ENCODE data around the gene TOX2.

TOX2 gene

DNA sequence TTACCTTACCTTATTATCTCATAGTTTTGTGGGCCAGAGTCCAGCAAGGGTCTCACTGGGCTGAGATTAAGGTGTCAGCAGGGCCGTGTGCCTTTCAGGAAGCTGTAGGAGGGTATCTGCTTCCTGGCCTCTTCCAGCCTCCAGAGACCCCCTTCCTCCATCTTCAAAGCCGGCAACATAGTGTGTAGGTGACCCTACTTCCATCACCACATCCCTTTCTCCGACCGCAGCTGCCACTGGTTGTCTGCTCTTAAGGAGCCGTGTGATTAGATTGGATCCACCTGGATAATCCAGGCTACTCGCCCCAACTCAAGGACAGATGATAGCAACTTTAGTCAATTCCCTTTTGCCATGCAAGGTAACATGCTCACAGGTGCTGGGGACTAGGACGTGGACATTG is 181.2 kb downstream of the TOX2 start:
- DNase-seq (ENCODE audit: low read depth in 4 of 4, low spot score in 1 of 4) = no peak

DNA sequence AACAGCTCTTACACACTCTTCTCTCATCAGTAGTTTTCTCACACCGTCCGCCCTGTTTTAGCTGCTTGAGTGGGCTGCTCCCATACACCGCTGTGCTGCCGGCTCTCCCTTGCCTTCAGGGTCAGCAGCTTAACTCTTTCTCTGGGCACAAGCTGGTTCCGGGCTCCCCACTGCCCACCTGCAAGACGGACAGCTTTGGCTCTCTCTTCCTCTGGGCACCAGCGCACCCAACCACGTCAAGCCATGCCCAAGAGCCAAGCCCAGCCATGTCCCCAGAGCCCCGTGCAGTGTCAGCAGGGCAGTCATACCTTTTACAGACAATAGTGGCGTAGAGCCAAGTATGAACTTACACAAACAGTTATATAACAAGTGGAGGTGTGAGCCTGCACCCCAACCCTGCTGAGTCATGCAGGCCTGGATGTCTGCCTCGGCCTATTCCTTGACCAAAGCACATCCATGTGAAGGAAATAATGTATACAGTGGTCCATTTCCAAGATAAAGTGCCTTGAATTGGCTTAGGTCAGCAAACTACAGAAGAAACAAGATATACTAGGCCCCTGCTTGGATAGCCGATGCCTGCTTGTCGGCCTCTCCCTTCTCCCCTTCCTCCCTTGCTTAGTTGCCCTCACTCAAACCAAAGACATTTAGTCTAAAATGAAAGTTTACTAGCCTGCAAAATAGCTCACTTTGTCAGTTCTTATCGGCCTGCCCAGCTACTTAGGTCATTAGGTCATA is 183.0 kb downstream of the TOX2 start:
- no peak for DNase-seq (ENCODE audit: low read depth in 4 of 4, low spot score in 1 of 4)

DNA sequence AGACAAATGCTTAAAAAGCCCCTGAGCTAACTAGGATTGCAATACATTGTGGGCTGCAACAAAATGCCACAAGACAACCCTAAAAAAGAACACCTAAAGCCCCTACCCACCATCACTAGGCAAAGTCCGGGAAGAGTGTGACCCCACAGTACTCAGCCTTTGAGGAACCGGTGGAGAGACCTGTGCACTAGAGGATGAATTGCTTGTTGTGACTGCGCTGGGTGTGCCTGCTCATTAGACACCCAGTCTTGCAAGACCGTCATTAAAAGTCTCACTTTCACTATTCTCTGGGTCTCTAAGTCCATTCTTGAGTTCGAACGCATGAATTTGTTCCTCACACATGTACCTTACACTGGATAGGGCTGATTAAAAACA is 183.6 kb downstream of the TOX2 start:
- DNase-seq (ENCODE audit: low read depth in 4 of 4, low spot score in 1 of 4) = no peak

GRCh38 chr20:44098657-44099056 is 184.0 kb downstream of the TOX2 start:
- no peak for DNase-seq (ENCODE audit: low read depth in 4 of 4, low spot score in 1 of 4)

- no peak for DNase-seq (ENCODE audit: low read depth in 4 of 4, low spot score in 1 of 4)
Measured at GRCh38 chr20:44099832-44100231, 185.2 kb downstream of the TOX2 start.

GRCh38 chr20:44102582-44102981 is 187.9 kb downstream of the TOX2 start:
- DNase-seq (ENCODE audit: low read depth in 4 of 4, low spot score in 1 of 4) = no peak

DNA sequence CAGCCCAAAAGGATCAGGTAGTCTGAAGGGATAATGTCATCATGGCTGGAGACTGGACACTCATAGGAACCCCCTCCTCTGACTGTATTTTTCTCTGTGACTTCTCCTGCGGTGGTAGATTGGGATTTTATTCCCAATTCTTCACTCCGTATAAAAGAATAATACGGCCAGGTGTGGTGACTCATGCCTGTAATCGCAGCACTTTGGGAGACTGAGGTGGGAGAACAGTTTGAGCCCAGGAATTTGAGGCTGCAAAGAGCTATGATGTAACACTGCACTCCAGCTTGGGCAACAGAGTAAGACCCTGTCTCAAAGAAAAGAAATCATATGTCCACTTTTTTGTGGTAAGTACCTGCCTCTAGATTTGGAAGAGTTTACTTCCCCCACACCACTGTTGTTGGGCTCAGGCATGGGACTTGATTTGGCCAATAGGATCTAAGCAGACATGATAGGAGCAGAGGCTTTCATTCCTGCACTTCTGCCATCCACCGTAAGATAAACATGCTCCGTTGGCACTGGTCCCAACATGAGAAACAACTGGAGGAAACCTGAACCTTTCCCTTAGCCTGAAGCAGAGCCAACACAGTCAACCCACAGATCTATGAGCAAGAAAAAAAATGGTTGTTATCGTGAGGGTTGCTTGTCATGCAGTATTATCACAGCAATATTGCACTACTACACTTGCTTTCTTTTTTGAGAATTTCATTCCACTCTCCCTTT is 190.3 kb downstream of the TOX2 start:
- no peak for DNase-seq (ENCODE audit: low read depth in 4 of 4, low spot score in 1 of 4)

GRCh38 chr20:44106615-44107014 is 192.0 kb downstream of the TOX2 start:
- DNase-seq (ENCODE audit: low read depth in 4 of 4, low spot score in 1 of 4) = no peak

- DNase-seq (ENCODE audit: low read depth in 4 of 4, low spot score in 1 of 4) = no peak
Measured at GRCh38 chr20:44109951-44110361, 195.3 kb downstream of the TOX2 start.

DNA sequence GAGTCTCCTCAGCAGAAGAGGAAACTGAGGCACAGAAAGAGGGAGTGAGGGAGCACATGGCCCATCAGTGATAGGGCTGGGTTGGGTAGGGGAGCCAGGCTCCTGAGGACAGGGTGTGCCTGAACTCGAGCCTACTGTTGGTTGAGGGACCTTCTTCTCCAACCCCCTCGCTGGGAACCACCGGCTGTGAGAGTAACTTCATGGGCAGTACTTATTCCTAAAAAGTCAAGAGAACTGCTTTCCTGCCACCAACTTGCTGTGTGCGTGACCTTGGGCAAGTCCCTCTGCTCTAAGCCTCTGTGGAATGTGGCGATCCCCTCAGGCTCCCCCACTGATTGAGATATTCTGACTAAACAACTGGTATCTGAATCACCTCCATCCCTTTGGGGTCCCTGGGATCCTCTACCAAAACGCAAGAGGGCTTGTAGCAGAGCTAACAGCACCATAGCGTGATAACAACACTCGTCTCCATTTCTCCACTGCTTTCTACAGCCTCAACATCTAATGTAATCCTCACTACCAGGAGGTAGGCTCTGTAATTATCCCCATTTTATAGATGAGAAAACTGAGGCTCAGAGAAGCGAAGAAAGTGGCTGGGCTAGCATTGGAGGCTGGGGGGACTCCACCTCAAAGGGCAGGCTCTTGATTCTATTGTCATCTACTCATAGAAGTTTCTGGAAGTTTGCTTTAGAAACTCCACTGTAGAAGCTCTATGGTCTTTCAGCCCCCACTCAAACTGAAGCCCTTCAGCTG is 196.3 kb downstream of the TOX2 start:
- DNase-seq (ENCODE audit: low read depth in 4 of 4, low spot score in 1 of 4) = no peak

DNA sequence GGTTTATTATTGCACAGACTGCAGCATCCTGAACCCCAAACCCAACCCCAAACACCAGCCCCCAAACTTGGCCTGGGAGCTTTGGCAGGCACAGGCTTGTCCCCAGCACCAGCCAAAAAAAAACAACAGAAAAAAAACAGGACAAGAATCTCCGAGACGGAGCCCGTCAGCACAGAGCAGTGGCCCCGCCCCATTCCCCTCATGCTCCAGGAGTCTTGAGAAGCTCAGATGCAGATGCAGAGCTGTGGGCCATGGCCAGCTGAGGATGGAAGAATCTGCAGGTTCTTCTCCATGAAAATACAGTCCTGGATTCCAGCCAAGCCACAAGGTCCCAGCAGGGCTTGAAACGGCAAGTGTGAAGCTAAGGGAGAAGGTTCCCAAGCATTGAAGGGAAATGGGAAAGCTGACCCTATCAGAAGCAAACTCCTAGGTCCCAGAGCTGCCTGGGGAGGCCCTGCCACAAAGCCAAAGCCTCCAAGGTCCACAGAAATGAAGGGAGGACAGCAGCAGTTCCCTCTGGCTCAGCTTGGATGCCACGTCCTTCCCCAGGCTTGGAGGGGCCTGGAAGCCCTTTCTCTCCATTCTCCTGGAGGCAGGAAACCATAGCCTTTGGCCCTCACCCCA is 197.2 kb downstream of the TOX2 start:
- no peak for DNase-seq (ENCODE audit: low read depth in 4 of 4, low spot score in 1 of 4)

GRCh38 chr20:44112456-44112855 is 197.8 kb downstream of the TOX2 start:
- no peak for DNase-seq (ENCODE audit: low read depth in 4 of 4, low spot score in 1 of 4)

DNA sequence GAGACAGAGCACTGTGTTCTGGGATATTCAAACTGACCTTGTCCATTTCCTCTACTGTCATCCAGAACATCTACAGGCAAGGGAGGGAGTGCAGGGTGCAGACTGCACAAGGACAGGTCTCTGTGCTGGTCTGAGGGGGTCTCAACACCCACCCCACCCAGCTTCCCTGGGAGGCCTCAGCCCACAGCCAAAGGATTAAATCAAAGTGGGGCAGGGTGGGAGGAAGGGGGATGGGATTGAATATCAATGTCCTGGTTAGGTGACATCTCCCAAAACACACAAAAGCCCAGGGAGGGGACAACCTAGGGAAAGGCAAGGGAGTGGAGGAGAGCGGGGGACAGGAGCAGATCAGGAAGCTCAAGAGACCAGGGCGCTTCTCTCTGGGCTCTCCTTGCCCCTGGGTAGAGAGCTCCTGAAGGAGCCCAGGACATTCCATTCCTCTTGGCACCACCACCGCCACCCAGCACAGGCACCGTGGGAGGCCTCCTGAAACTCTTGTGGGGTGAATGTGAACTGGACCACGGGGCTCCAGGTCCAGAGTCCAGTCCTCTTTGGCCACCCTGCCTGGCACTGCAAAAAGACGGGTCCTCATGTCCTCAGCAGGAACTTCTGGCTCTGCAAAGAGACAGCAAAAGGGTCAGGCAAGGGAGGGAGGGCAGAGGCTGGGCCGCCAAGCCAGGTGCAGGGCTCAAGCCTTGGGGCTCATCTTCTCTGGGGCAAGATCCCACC is 198.4 kb downstream of the TOX2 start:
- DNase-seq (ENCODE audit: low read depth in 4 of 4, low spot score in 1 of 4) = no peak

DNA sequence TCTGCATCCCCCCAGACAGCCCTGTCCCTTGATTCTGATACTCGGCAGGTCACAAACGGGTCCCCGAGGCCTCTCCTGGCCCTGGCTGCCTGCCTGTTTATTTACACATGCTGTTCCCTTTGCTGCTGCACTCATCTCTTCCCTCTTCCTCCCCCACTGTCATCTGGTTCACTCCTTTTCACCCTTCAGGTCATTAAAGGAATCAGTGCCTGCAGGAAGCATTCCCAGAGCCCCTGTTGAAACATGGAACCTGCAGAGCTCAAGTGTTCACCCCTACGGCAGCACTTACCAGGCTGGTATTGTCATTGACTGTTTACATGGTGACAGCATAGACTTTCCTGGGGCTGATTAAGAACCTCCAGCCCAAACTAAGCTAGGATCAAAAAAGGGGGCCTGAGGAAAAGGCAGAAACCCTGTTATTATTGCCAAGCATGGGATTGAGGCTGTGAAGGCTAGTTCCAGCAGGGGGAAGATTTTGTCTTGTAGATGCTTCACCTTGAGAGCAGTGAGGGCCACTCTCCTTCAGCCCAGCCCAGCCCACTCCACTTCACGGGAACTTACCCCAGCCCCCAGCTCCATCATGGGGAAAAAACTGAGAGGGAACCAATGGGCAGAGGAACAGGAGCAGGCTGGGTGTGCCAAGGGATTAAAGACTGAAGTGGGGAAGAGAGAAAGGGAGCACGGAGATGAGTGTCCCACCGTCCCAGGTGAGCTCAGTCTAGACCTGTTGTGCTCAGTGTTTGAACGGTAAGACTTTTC is 199.1 kb downstream of the TOX2 start:
- DNase-seq (ENCODE audit: low read depth in 4 of 4, low spot score in 1 of 4) = no peak

- DNase-seq (ENCODE audit: low read depth in 4 of 4, low spot score in 1 of 4) = no peak
Measured at GRCh38 chr20:44115181-44115580, 200.5 kb downstream of the TOX2 start.

DNA sequence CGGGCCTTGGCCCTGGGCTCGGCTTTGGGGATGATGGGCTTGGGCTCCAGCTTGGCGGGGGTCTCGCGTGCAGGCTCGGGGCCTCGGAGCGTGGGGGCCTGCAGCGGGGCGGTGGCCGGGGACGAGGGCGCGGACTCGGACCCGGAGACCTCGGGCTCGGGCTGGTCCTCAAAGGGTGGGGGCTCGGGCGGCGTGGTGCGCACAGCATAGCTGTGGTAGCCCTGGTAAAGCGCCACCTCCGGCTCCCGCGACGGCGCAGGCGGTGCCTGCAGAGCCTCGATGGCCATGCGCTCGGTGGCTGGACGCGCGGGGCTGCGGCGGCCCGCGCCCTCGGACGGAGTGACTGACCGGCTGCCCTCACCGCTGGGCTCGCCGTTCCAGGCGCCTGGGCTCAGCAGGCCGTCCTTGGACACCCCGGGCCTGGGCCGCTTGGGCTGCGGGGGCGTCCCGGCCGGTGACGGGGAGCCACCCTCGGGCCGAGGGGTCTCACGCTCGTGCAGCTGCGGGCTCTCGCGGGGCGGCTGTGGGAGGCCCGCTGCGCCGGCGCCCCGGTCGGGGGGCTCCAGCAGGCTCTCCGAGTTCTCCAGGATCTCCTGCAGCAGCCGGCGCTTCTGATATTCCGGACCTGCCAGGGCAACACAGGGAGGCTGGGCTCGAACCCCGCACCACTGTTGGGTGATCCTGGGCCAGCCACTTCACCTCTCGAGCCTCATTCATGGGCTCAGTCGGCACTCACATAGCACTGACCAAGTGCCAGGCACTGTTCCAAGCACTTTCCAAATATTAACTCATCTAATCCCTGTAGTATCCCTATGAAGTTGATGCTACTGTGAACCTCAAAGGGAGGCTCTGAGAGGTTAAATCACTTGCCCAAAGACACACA is 201.4 kb downstream of the TOX2 start:
- no peak for DNase-seq (ENCODE audit: low read depth in 4 of 4, low spot score in 1 of 4)

GRCh38 chr20:44117296-44118184 is 202.9 kb downstream of the TOX2 start:
- DNase-seq (ENCODE audit: low read depth in 4 of 4, low spot score in 1 of 4) = no peak

Measured in stimulated activated CD4-positive, alpha-beta T cell treated with anti-CD3 and anti-CD28 coated beads, Interleukin-1b, Interleukin-23, amount 100 ng/mL, for 24 hours (primary cell).